ENCODE results near the gene ABCC5. TPM values are rescaled to one million over a fixed set of nuclear protein-coding genes. Genes with fewer than 3 reads are reported as not detected.

The ABCC5 gene
- total and polyA plus RNA-seq, 2 of the 8 experiments (the other 6 are each of a cell fraction or from before 2014, with no cell fraction given), result 25.3 to 40.8 TPM

GRCh38 chr3:183879243-183879642 lies 138.4 kb downstream of the ABCC5 start:
- Histone ChIP-seq H2AFZ (ENCODE audit: low read length) (no peak overlapping the region), H4K91ac (replicated peaks; ENCODE audit: insufficient read length, low read length) (no peak overlapping the region), H3K14ac (ENCODE audit: insufficient read length) (no peak overlapping the region), H3K4me2 (ENCODE audit: insufficient read depth in 1 of 2, low read depth in 2 of 2, low read length in 2 of 2) (no peak overlapping the region), H3K18ac (ENCODE audit: extremely low read depth, low read length) (no peak overlapping the region), H3K36me3 (ENCODE audit: control insufficient read depth in 2 of 4, insufficient read depth in 4 of 4, low read length in 3 of 4) (no peaks in the 10 kb centered on the region), H3K27ac (ENCODE audit: low read depth, low read length) (no peak overlapping the region), H2BK15ac (ENCODE audit: low read length) (no peak overlapping the region), H2BK5ac (ENCODE audit: low read depth, low read length) (no peak overlapping the region), H3K4me1 (replicated peaks in 1 of 4; ENCODE audit: control insufficient read depth in 3 of 4, insufficient read depth in 4 of 4, low read length in 3 of 4) (peaks cover 0 to 6% (median 3%) of the 10 kb centered on the region in 4 experiments; a peak in 3 of 7 replicates), H3K27me3 (replicated peaks in 1 of 4; ENCODE audit: control insufficient read depth in 3 of 4, extremely low read depth in 1 of 4, insufficient read depth in 3 of 4, low read length in 3 of 4) (no peaks in the 10 kb centered on the region; a peak in 1 of 7 replicates), H2BK12ac (ENCODE audit: low read depth, low read length) (no peak overlapping the region), H3K9me3 (ENCODE audit: insufficient read depth in 2 of 2, low read depth in 1 of 2, low read length in 1 of 2) (no peaks in the 10 kb centered on the region), H3K23me2 (ENCODE audit: low read depth, low read length) (peaks cover 3% of the 10 kb centered on the region; the same call in 1 of the 2 replicates), H3K23ac (ENCODE audit: insufficient read length) (no peak overlapping the region), H3K9ac (replicated peaks in 1 of 4; ENCODE audit: extremely low read depth in 1 of 4, low read depth in 3 of 4, low read length in 3 of 4) (no peak overlapping the region), H3K79me2 (ENCODE audit: control insufficient read depth in 1 of 2, insufficient read depth in 2 of 2, low read length in 2 of 2) (peaks cover 16 to 86% of the 10 kb centered on the region in 2 experiments), H2AK5ac (ENCODE audit: low read depth, low read length) (no peak overlapping the region), H4K20me1 (replicated peaks in 1 of 2; ENCODE audit: control insufficient read depth in 1 of 2, insufficient read depth in 2 of 2, low read length in 2 of 2) (peaks cover 8 to 9% of the 10 kb centered on the region in 2 experiments), H3K4me3 (ENCODE audit: extremely low read depth in 1 of 4, insufficient read depth in 2 of 4, low read depth in 3 of 4, low read length in 4 of 4) (no peak overlapping the region), H3K56ac (replicated peaks; ENCODE audit: insufficient read length, low read depth, low read length) (no peak overlapping the region), H2BK120ac (replicated peaks; ENCODE audit: low read depth, low read length) (no peak overlapping the region), H4K5ac (ENCODE audit: insufficient read length, low read depth, low read length) (no peak overlapping the region), H4K8ac (ENCODE audit: extremely low read depth, insufficient read depth, low read length) (no peak overlapping the region), H3K79me1 (ENCODE audit: low read depth, low read length) (peaks cover 8% of the 10 kb centered on the region), H2BK20ac (ENCODE audit: low read length) (no peak overlapping the region), H3K4ac (replicated peaks; ENCODE audit: insufficient read length, low read depth, low read length) (no peak overlapping the region)
- WGBS, 2 experiments (ENCODE audit: extremely low coverage in 1 of 2, insufficient coverage in 1 of 2, insufficient read length in 1 of 2, insufficient replicate concordance in 2 of 2, low coverage in 1 of 2, low lambda C conversion rate in 2 of 2, missing lambda C conversion rate in 1 of 2), result 90% methylated on average over 2 of the region's 2 CpGs; no CpG with 5 or more reads in 1 of the 2 experiments
- FAIRE-seq (no peak), DNase-seq (ENCODE audit: low read depth in 1 of 2, low spot score in 2 of 2) (no peak)
- CTCF ChIA-PET (ENCODE audit: partially characterized antibody), result interaction anchor here (0.6 to 1.6 kb wide), 4 partner anchors 25 to 387 kb away, joined by 3 to 4 read pairs (median 3); partner anchors contain the start of gene MAP6D1
- POLR2A ChIA-PET (ENCODE audit: partially characterized antibody), result no interaction called here
- TF ChIP-seq JUND (IDR thresholded peaks at IDR 0.05; ENCODE audit: low read length) (no peak), SP1 (IDR thresholded peaks at IDR 0.05; ENCODE audit: low read depth, low read length) (no peak)

Data from H1 (cell line).